Fibroblast of skin of right quadriceps (primary cell): ENCODE measurements around the gene CYB561A3.

ENCODE experiments used
- DNase-seq: peaks from one replicate; pipeline ENCODE4 v3.0.0-alpha.2; 2013

The CYB561A3 gene

GRCh38 chr11:61309739-61310138 is 51.9 kb downstream of the CYB561A3 start:
- no peak for DNase-seq

- no peak for DNase-seq
Observed at GRCh38 chr11:61309141-61309540, 52.5 kb downstream of the CYB561A3 start.

GRCh38 chr11:61307354-61307753 is 54.3 kb downstream of the CYB561A3 start:
- no peak for DNase-seq

- no peak for DNase-seq
Observed at GRCh38 chr11:61306221-61306620, 55.5 kb downstream of the CYB561A3 start.

GRCh38 chr11:61305417-61305816 is 56.3 kb downstream of the CYB561A3 start:
- no peak for DNase-seq

- no peak for DNase-seq
Observed at GRCh38 chr11:61303725-61304124, 58.0 kb downstream of the CYB561A3 start.

- DNase-seq: no peak
Observed at GRCh38 chr11:61302550-61302949, 59.1 kb downstream of the CYB561A3 start.
